GM12891 (cell line): ENCODE data around the gene CCDC152.

Experiments
- POLR2A ChIP-seq: IDR thresholded peaks from 2 replicates; pipeline ENCODE4 v1.6.1; 2011; ENCODE audit warnings: low read depth, low read length, control low read depth
- POLR2AphosphoS5 ChIP-seq: IDR thresholded peaks from 2 replicates; pipeline ENCODE4 v1.6.1; 2011; ENCODE audit warnings: low read depth, low read length, control low read depth
- TAF1 ChIP-seq: IDR thresholded peaks from 2 replicates; pipeline ENCODE4 v1.6.1; 2011; ENCODE audit warnings: low read depth, low read length, control low read depth

DNA sequence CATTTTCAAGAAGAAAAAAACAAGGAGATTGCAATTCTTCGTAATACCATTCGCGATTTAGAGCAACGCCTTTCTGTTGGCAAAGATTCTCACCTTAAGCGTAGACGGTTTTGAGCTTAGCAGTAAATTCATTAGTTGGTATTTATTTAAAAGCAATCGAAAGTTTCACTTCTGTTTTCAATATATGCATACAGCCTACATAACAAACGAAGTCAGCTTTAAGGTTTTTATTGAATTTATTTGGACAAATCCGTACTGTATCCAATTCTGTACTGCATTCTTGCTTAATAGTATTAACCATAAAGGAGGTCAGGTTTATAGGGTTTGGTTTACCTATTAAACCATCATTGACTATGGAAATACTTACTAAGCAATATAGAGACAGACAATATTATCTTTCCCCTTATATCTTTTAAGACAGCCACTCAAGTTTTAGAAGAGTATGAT is 43.1 kb downstream of the CCDC152 start:
- TF ChIP-seq POLR2A (no peak), TAF1 (no peak), POLR2AphosphoS5 (no peak)
